Lung (tissue), 12 donors: ENCODE measurements around the gene TBCD. TPM values are rescaled to one million over a fixed set of nuclear protein-coding genes. Genes with fewer than 3 reads are reported as not detected.

Experiments
- ATAC-seq: fragments of 200-7000 bp; cut with Tn5 transposase; one replicate; pipeline ENCODE4 v1.9.1; 2020; ENCODE audit warnings: moderate number of reproducible peaks; ENCODE audit not compliant: insufficient read depth, low FRiP score
- DNase-seq, 3 donors: peaks; one replicate each; pipeline ENCODE4 v3.0.0-alpha.2; 2013 to 2017
- H3K27ac ChIP-seq, 2 donors: one replicate each; pipeline ENCODE4 v1.5.1; 2013; ENCODE audit warnings: mild to moderate bottlenecking in 2 of 2, moderate library complexity in 2 of 2, control low read depth in 1 of 2, inconsistent platforms in 1 of 2, low read depth in 1 of 2, low read length in 1 of 2
- H3K27me3 ChIP-seq, 3 donors: one replicate each; pipeline ENCODE4 v1.5.1; 2013; ENCODE audit warnings: low read length in 2 of 3; ENCODE audit not compliant: control insufficient read depth in 3 of 3, insufficient read depth in 3 of 3
- H3K36me3 ChIP-seq, 4 donors: one replicate each; pipeline ENCODE4 v1.5.1; 2013; ENCODE audit warnings: low read length in 4 of 4, mild to moderate bottlenecking in 1 of 4, moderate library complexity in 1 of 4; ENCODE audit not compliant: control insufficient read depth in 4 of 4, insufficient read depth in 4 of 4
- H3K4me1 ChIP-seq, 5 donors: one replicate each; pipeline ENCODE4 v1.5.1; 2013; ENCODE audit warnings: low read length in 5 of 5, mild to moderate bottlenecking in 2 of 5, moderate library complexity in 1 of 5; ENCODE audit not compliant: control insufficient read depth in 5 of 5, insufficient read depth in 5 of 5
- H3K4me3 ChIP-seq: one replicate; pipeline ENCODE4 v1.5.1; 2013; ENCODE audit warnings: mild to moderate bottlenecking, control low read depth, moderate library complexity
- H3K9ac ChIP-seq, 2 donors: one replicate each; pipeline ENCODE4 v1.5.1; 2013; ENCODE audit warnings: low read length in 2 of 2, control low read depth in 1 of 2; ENCODE audit not compliant: insufficient read depth in 1 of 2
- H3K9me3 ChIP-seq, 4 donors: one replicate each; pipeline ENCODE4 v1.5.1; 2013; ENCODE audit warnings: low read length in 3 of 4, mild to moderate bottlenecking in 1 of 4, moderate library complexity in 1 of 4; ENCODE audit not compliant: control insufficient read depth in 4 of 4, insufficient read depth in 3 of 4
- WGBS, 2 donors: extraction: QIAGEN DNeasy Blood & Tissue Kit; methylation state at CpG; one replicate each; pipeline ENCODE4 v1.1.7; 2013; 5-methylcytosine and 5-hydroxymethylcytosine counted together
- polyA plus RNA-seq, 2 donors: library from polyadenylated mRNA; stranded (reverse); fragments of 200-250 nt; gene quantifications; one replicate each; pipeline ENCODE4 v1.2.1, GENCODE V29; 2013
- total RNA-seq, 2 donors: library from RNA; depleted of rRNA in 1 of 2; stranded (reverse); fragments of >200 nt in 1 of 2; gene quantifications; one replicate each; pipeline ENCODE4 v1.2.1, GENCODE V29; 2014 to 2021
- TF ChIP-seq, protein P1 (sequence below): IDR thresholded peaks from 2 replicates; pipeline ENCODE4 v1.5.1; 2012; ENCODE audit warnings: mild to moderate bottlenecking; ENCODE audit errors: control extremely low read depth, extremely low read depth
- donor health status: control.
- donor health status: control.
- donor health status: Bipolar disorder and iron deficiency.
- donor health status: healthy.
- donor health status: DM: yes; HTN: yes; CAD: no.

The TBCD gene
- total and polyA plus RNA-seq, 4 donors, result 57.6 to 119 (median 90.3) TPM

DNA sequence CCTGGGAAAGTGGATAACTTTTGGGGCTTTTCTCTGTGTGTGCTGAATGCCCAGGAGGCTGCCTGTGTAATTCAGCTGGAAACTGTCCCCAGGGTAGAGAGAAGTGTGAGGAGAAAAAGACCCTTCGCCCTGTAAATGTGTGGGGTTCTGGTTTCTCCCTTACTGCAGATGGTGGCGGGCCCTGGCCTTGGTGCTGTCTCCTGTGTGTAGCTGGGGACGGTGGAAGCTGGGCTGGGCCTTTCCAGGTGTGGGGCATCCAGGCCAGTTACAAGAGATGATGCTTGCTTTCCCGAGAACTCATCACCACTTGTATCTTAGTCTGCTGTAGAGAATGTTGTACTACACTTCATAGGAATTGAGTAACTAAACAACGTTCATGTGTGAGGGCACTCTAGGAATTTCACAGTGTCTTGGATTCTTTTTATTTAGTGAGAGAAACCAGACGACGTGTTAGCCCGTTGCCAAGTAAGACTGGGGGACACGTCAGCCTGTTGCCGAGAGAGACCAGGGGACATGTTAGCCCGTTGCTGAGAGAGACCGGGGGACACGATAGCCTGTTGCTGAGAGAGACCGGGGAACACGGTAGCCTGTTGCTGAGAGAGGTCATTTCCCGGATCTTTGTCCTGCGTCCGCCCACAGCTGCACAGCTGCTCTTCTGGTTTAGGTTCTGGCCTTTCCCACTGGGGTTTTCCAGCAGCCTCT, 43.1 kb downstream of the TBCD start:
- whole genome bisulfite sequencing, 2 donors, result 88 to 91% methylated on average over 18 of the region's 18 CpGs
- Histone ChIP-seq H3K27me3 (no peaks in the 10 kb centered on the region), H3K27ac (no peak overlapping the region), H3K9ac (no peak overlapping the region), H3K4me3 (no peak overlapping the region), H3K36me3 (peaks cover 0 to 18% (median 4%) of the 10 kb centered on the region in 4 donors), H3K4me1 (peaks cover 0 to 5% (median 0%) of the 10 kb centered on the region in 5 donors), H3K9me3 (no peaks in the 10 kb centered on the region)
- no peak for DNase-seq
- ATAC-seq, result no peak
- TF ChIP-seq, protein P1, sequence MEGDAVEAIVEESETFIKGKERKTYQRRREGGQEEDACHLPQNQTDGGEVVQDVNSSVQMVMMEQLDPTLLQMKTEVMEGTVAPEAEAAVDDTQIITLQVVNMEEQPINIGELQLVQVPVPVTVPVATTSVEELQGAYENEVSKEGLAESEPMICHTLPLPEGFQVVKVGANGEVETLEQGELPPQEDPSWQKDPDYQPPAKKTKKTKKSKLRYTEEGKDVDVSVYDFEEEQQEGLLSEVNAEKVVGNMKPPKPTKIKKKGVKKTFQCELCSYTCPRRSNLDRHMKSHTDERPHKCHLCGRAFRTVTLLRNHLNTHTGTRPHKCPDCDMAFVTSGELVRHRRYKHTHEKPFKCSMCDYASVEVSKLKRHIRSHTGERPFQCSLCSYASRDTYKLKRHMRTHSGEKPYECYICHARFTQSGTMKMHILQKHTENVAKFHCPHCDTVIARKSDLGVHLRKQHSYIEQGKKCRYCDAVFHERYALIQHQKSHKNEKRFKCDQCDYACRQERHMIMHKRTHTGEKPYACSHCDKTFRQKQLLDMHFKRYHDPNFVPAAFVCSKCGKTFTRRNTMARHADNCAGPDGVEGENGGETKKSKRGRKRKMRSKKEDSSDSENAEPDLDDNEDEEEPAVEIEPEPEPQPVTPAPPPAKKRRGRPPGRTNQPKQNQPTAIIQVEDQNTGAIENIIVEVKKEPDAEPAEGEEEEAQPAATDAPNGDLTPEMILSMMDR, result no peak

DNA sequence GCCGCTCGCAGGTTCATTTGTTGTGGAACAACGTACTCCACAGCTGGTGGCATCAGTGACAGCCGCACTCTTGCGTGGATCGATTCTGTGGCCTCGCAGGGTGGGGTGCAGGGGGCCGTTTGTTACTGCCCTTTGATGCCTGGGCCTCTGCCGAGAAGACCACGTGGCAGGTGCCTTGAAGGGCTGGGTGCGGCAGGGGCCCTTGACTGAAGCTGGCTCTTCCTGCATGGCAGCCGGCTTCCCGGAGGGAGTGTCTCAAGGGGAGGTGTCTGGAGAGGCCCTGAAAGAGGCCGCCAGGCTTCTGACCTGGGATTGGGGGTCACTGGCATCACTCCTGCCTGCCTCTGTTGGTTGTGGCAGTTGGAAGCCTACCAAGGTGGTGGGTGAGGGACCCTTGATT, 43.8 kb downstream of the TBCD start:
- TF ChIP-seq, protein P1, result no peak
- no peaks in the 10 kb centered on the region for H3K27me3 ChIP-seq
- no peak overlapping the region for H3K9ac ChIP-seq
- H3K9me3 ChIP-seq, result no peaks in the 10 kb centered on the region
- H3K4me1 ChIP-seq, result peaks cover 0 to 5% (median 0%) of the 10 kb centered on the region in 5 donors
- no peak overlapping the region for H3K4me3 ChIP-seq
- H3K36me3 ChIP-seq, result peaks cover 0 to 21% (median 6%) of the 10 kb centered on the region in 4 donors
- peak overlapping the region in 1 of 2 donors; percentile 15 for H3K27ac ChIP-seq
- WGBS, 2 donors, result 80 to 91% methylated on average over 14 of the region's 14 CpGs
- ATAC-seq (no peak), DNase-seq (no peak)

DNA sequence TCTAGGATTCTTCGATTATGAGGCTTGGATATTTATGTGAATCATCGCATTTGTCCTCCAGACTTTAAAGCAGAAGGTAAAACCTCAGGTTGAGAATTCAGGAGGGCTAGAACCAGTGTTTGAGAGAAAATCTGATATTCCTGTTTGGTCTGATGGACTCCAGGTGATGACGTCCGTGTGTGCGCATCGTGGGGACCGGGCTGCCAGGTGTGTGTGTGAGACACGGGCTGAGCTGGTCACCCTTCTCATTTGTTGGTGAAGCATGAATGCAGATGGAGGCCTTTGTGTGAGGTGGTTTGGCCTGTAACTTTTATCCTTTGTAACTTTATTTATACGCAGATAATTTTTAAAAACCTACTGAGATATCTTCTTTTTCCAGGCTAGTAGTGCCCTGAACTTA, 45.2 kb downstream of the TBCD start:
- WGBS, 2 donors, result 96 to 99% methylated on average over 9 of the region's 9 CpGs
- TF ChIP-seq, protein P1, result no peak
- Histone ChIP-seq H3K27ac (no peak overlapping the region), H3K4me1 (peaks cover 0 to 5% (median 0%) of the 10 kb centered on the region in 5 donors), H3K36me3 (peaks cover 0 to 17% (median 8%) of the 10 kb centered on the region in 4 donors), H3K9me3 (peaks cover 0 to 4% (median 0%) of the 10 kb centered on the region in 4 donors), H3K4me3 (no peak overlapping the region), H3K27me3 (no peaks in the 10 kb centered on the region), H3K9ac (no peak overlapping the region)
- DNase-seq (no peak), ATAC-seq (no peak)
